ENCODE results near the gene SMIM35.
"Not testable (repeated sequence)": the region's sequence is repeated elsewhere in the genome, so short reads cannot be mapped to it uniquely, and the experiment has no call there.

SMIM35 gene

GRCh38 chr11:118027694-118028093 lies 59.1 kb downstream of the SMIM35 start:
- no peak for DNase-seq (ENCODE audit: low read depth)

- DNase-seq (ENCODE audit: low read depth): no peak
These were observed 65.6 kb downstream of the SMIM35 start for GRCh38 chr11:118021146-118021545.

GRCh38 chr11:118018401-118018800 lies 68.4 kb downstream of the SMIM35 start:
- no peak for DNase-seq (ENCODE audit: low read depth)

- no peak for DNase-seq (ENCODE audit: low read depth)
These were observed 69.0 kb downstream of the SMIM35 start for GRCh38 chr11:118017631-118018315.

GRCh38 chr11:118017111-118017510 lies 69.7 kb downstream of the SMIM35 start:
- no peak for DNase-seq (ENCODE audit: low read depth)

DNA sequence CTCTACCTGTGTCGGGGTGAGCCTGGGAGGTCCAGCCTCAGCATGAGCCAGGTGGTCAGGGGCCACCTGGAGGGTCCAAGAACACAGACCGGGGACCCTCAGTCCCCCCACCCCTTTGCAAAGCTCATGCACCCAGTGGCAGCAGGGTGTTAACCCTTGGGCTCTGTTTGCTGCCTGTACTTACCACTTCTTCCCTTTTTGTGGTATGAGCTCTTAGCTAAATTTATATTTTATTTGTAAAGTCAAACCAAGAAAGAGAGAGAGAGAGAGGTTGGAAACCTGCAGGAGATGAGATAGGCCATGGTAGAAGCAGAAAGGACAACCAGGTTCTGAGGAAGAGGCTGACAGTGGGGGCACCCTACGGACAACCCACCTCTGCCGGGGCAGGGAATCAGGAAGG lies 70.7 kb downstream of the SMIM35 start:
- no peak for DNase-seq (ENCODE audit: low read depth)

- DNase-seq (ENCODE audit: low read depth): no peak
These were observed 71.3 kb downstream of the SMIM35 start for GRCh38 chr11:118015385-118015841.

- no peak for DNase-seq (ENCODE audit: low read depth)
These were observed 72.7 kb downstream of the SMIM35 start for GRCh38 chr11:118014022-118014421.

DNA sequence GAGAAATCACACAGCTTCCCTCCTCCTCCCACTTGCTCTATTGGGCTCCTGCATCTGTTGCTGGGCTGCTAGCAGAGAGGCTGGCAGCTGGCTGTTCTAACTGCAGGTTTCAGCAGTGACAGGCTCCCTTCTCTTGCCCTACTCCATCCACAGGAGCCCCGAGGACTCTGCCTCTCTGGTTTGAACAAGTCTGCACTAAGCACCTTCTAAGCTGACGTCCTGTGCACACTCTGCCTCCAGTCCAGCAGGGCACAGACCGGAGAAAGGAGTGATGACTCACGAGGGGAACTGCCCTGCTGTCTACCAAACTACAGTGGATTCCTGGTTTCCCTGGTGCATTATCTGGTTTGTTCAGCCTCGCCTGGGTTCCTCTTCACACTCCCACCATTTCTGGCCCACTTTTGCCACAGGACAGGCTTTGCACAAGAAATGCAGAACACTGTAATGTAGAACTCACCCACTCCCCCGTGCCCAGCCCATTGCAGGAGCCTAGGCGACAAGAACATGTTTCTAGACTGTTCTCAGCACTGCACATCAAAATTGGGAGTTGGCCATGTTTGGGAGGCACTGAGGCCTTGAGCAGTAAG lies 74.6 kb downstream of the SMIM35 start:
- peak; percentile 8 for DNase-seq (ENCODE audit: low read depth)

- no peak for DNase-seq (ENCODE audit: low read depth)
These were observed 75.9 kb downstream of the SMIM35 start for GRCh38 chr11:118010738-118011461.

GRCh38 chr11:118009864-118010737 lies 76.7 kb downstream of the SMIM35 start:
- DNase-seq (ENCODE audit: low read depth): no peak

DNA sequence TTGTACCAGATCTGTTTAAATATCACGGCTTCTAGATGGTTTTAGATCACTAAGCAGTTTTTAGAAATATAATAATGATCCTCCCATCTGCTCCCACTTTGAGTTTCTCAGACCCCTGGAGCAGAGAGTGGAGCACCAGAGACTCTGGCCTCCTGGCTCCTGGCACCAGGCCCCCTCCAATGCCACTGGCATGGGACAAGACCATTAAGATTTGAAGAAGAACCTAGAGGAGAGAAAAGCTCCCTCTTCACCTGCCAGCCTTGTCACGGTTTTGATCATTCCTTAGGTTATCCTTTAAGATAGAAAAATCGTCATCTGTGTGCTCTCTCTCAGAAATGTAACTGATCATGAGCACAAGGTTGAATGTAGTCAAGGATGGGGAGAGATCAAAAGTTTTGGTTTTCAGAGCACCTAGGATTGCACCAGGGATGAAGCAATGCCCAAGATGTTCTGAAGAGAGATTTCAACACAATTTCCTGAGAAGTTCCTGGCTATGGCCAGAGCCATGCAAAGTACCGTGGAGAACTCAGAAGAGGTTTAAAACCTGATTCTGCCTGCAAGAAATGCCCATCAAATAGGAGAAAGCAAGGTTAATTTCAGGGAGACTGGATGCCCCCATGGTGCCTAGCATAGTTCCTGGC lies 78.4 kb downstream of the SMIM35 start:
- no peak for DNase-seq (ENCODE audit: low read depth)

DNA sequence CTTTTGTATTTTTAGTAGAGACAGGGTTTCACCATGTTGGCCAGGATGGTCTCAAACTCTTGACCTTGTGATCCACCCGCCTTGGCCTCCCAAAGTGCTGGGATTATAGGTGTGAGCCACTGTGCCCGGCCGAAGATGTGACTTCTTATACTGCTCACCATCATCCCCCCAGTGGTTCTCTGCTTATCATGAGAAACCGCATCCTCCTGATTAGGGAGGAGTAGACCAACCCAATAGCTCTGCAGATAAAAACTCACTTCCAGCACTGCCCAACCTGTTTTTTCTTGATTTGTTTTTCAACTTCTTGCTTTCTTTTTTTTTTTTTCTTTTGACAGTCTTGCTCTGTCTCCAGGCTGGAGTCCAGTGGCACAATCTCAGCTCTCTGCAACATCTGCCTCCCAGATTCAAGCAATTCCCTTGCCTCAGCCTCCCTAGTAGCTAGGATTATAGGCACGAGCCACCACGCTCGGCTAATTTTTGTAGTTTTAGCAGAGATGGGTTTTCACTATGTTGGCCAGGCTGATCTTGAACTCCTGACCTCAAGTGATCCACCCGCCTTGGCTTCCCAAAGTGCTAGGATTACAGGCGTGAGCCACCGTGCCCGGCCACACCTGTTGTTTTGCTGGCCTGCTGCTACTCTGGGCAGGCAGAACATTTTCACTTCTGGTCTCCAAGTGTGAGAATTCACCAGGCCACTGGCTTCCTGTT lies 79.0 kb downstream of the SMIM35 start:
- not testable (repeated sequence) for DNase-seq (ENCODE audit: low read depth)

- DNase-seq (ENCODE audit: low read depth): no peak
These were observed 79.7 kb downstream of the SMIM35 start for GRCh38 chr11:118007040-118007439.

GRCh38 chr11:118006153-118006534 lies 80.6 kb downstream of the SMIM35 start:
- DNase-seq (ENCODE audit: low read depth): no peak

- no peak for DNase-seq (ENCODE audit: low read depth)
These were observed 81.3 kb downstream of the SMIM35 start for GRCh38 chr11:118005224-118006152.

DNA sequence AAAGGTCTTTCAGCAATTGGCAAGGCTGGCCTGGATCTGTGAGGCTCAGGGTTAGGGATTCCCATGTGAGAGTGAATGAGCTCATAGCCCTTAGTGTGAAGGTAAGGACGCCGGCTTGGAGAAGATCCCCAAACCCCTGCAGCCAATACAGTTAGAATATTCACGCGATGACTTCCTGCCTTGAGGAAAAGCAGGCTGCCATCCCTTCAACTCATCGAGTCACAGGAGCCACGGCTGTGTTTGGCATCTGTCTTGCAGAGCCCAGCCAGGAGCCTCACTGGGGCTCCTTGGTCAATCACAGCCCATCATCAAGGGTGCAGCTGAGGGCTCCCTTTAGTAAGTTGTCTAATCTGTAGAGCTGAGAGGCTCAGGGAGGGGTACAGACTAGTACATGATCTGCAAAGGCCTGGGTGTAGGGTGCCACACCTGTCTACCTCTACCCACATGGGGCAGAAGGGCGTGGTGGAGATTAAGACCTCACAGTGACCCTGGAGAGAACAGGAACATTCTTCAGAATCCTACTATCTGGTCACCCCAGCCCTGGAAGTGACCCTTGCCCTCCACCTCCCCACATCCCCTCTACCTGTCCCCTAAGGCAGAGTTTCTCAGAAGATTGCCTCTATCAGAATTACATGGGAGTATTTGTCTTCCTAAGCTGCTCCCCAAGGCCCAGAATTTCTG lies 82.1 kb downstream of the SMIM35 start:
- no peak for DNase-seq (ENCODE audit: low read depth)

GRCh38 chr11:118003456-118003855 lies 83.3 kb downstream of the SMIM35 start:
- no peak for DNase-seq (ENCODE audit: low read depth)
